OCI-LY7 (cell line): Measurements from ENCODE around the gene IFNB1.

Experiments used
- CTCF ChIP-seq: fragments of 200-600 bp; sonication (generic); conservative IDR thresholded peaks from 2 replicates; pipeline ENCODE4 v1.5.1; 2014; ENCODE audit warnings: mild to moderate bottlenecking, antibody characterized with exemption, low read length, moderate library complexity, mixed read lengths
- EZH2phosphoT487 ChIP-seq: fragments of 200-600 bp; sonication (generic); IDR thresholded peaks from 2 replicates; pipeline ENCODE4 v1.6.1; 2018; ENCODE audit warnings: low read depth, borderline replicate concordance, mild to moderate bottlenecking, mixed run types, antibody characterized with exemption, low read length, moderate library complexity, mixed read lengths

GRCh38 chr9:21080793-21081192 lies 3.1 kb upstream of the IFNB1 start:
- no peak for TF ChIP-seq CTCF
- no peak for TF ChIP-seq EZH2phosphoT487
